PC-3 (cell line): ENCODE results near the gene SLC4A2. TPM values are rescaled to one million over a fixed set of nuclear protein-coding genes. Genes with fewer than 3 reads are reported as not detected.
A peak's percentile ranks its signal among the peaks of the same experiment; 100 is the strongest.

Source experiments
- ATAC-seq: fragments of 200-7000 bp; cut with Tn5 transposase; 2 replicates; pipeline ENCODE4 v1.9.1; 2020; ENCODE audit warnings: mild to moderate bottlenecking, moderate library complexity
- BruUV-seq: library from RNA; stranded (reverse); fragments of 400-500 nt; replicated peaks from 2 replicates; lab custom pipeline; 2021; lab: Mats Ljungman, UMichigan
- CTCF ChIA-PET: fragments of 300-600 bp; sonication (Branson Sonifier 250); formaldehyde crosslinking; loops from one replicate; lab custom pipeline; 2022; ENCODE audit warnings: antibody characterized with exemption; lab: Charles Lee
- POLR2A ChIA-PET: fragments of 300-600 bp; sonication (Branson Sonifier 250); formaldehyde crosslinking; loops from one replicate; lab custom pipeline; 2022; ENCODE audit warnings: antibody characterized with exemption; ENCODE audit not compliant: unreplicated experiment; lab: Charles Lee
- DNase-seq: peaks from one replicate; pipeline ENCODE4 v3.0.0-alpha.2; 2015
- H2AFZ ChIP-seq: fragments of 300-600 bp; sonication (generic); 2 replicates; pipeline ENCODE4 v1.6.0; 2016; ENCODE audit warnings: antibody characterized with exemption, low read length
- H3F3A ChIP-seq: fragments of 300-600 bp; sonication (generic); one replicate; pipeline ENCODE4 v1.6.0; 2017; ENCODE audit warnings: antibody characterized with exemption, low read length, control low read depth, mild to moderate bottlenecking; ENCODE audit not compliant: unreplicated experiment
- H3K27ac ChIP-seq: fragments of 300-600 bp; sonication (generic); 2 replicates; pipeline ENCODE4 v1.5.1; 2016; ENCODE audit warnings: mild to moderate bottlenecking, low read length
- H3K27me3 ChIP-seq: fragments of 300-600 bp; sonication (generic); 2 replicates; pipeline ENCODE4 v1.6.1; 2016; ENCODE audit warnings: low read length, mixed read lengths
- H3K36me3 ChIP-seq: fragments of 300-600 bp; sonication (generic); 2 replicates; pipeline ENCODE4 v1.6.1; 2016; ENCODE audit warnings: low read depth, mixed run types, low read length, mixed read lengths
- H3K4me1 ChIP-seq: fragments of 300-600 bp; sonication (generic); 2 replicates; pipeline ENCODE4 v1.5.1; 2016; ENCODE audit warnings: low read length; ENCODE audit not compliant: insufficient read depth
- H3K4me2 ChIP-seq: fragments of 300-600 bp; sonication (generic); 2 replicates; pipeline ENCODE4 v1.6.0; 2016; ENCODE audit warnings: low read length
- H3K4me3 ChIP-seq: fragments of 300-600 bp; sonication (generic); 2 replicates; pipeline ENCODE4 v1.5.1; 2016; ENCODE audit warnings: mild to moderate bottlenecking, low read length, mixed read lengths
- H3K79me2 ChIP-seq: fragments of 300-600 bp; sonication (generic); 2 replicates; pipeline ENCODE4 v1.6.1; 2017; ENCODE audit warnings: low read length, mixed read lengths
- H3K9ac ChIP-seq: fragments of 300-600 bp; sonication (generic); 2 replicates; pipeline ENCODE4 v1.6.0; 2016; ENCODE audit warnings: mild to moderate bottlenecking, low read length
- H3K9me2 ChIP-seq: fragments of 300-600 bp; sonication (generic); replicated peaks from 2 replicates; pipeline ENCODE4 v1.6.1; 2016; ENCODE audit warnings: mixed run types, low read length, mixed read lengths
- H3K9me3 ChIP-seq: fragments of 300-600 bp; sonication (generic); 2 replicates; pipeline ENCODE4 v1.6.1; 2016; ENCODE audit warnings: low read length, mixed read lengths
- H4K20me1 ChIP-seq: fragments of 300-600 bp; sonication (generic); 2 replicates; pipeline ENCODE4 v1.6.1; 2016; ENCODE audit warnings: low read length, mixed read lengths
- EZH2 ChIP-seq: fragments of 300-600 bp; sonication (generic); IDR thresholded peaks from one replicate; pipeline ENCODE4 v1.6.1; 2017; ENCODE audit warnings: antibody characterized with exemption, mild to moderate bottlenecking, low read length; ENCODE audit not compliant: unreplicated experiment
- EZH2phosphoT487 ChIP-seq: fragments of 300-600 bp; sonication (generic); IDR thresholded peaks from 2 replicates; pipeline ENCODE4 v1.6.1; 2018; ENCODE audit warnings: mild to moderate bottlenecking, antibody characterized with exemption, low read length, borderline replicate concordance
- intact Hi-C: fragments of 100-400 bp; cut with micrococcal nuclease; formaldehyde crosslinking; loops from 2 replicates; pipeline ENCODE4 v1.9.0; 2023
- total RNA-seq: library from RNA; depleted of rRNA; stranded (reverse); fragments of >200 nt; gene quantifications from 2 replicates; pipeline ENCODE4 v1.2.3, GENCODE V29; 2014
- TF ChIP-seq, protein P1 (sequence below): fragments of 300-600 bp; sonication (generic); conservative IDR thresholded peaks from 2 replicates; pipeline ENCODE4 v1.5.1; 2017; ENCODE audit warnings: antibody characterized with exemption, low read depth, mild to moderate bottlenecking, low read length

Gene SLC4A2
- total RNA-seq, 1 experiment from 2014 or later = 284 TPM

DNA sequence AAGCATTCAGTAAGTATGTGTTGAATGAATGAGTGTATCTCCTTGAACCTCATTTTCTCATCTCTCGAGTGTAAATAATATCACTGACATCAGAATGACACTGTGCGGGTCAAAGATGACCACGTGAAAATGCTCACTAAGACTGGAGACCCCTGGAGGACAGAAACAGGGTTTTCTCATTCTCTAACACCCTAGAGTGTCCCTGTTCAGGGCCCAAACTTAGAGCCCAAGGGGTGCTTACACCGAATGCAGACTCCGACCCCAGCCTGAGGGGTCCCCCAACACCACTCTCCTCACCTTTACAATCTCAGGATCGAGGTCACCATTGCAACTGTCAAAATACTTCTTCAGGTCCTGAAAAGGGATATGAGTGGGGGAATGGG is 3.1 kb upstream of the SLC4A2 start:
- ChIA-PET CTCF (no interaction called here), POLR2A (no interaction called here)
- no peak overlapping the region for H2AFZ ChIP-seq
- no peaks in the 10 kb centered on the region for H3K9me3 ChIP-seq
- no peak overlapping the region for H3K9ac ChIP-seq
- H3K9me2 ChIP-seq = no peaks in the 10 kb centered on the region
- H3K27me3 ChIP-seq = no peaks in the 10 kb centered on the region
- intact Hi-C loops = no loop called here
- H4K20me1 ChIP-seq = no peaks in the 10 kb centered on the region
- H3K4me1 ChIP-seq = peaks cover 27% of the 10 kb centered on the region
- no peaks in the 10 kb centered on the region for H3F3A ChIP-seq
- no TSS peak for BruUV-seq
- no peaks in the 10 kb centered on the region for H3K36me3 ChIP-seq
- TF ChIP-seq EZH2phosphoT487 (no peak), EZH2 (no peak)
- TF ChIP-seq, protein P1, sequence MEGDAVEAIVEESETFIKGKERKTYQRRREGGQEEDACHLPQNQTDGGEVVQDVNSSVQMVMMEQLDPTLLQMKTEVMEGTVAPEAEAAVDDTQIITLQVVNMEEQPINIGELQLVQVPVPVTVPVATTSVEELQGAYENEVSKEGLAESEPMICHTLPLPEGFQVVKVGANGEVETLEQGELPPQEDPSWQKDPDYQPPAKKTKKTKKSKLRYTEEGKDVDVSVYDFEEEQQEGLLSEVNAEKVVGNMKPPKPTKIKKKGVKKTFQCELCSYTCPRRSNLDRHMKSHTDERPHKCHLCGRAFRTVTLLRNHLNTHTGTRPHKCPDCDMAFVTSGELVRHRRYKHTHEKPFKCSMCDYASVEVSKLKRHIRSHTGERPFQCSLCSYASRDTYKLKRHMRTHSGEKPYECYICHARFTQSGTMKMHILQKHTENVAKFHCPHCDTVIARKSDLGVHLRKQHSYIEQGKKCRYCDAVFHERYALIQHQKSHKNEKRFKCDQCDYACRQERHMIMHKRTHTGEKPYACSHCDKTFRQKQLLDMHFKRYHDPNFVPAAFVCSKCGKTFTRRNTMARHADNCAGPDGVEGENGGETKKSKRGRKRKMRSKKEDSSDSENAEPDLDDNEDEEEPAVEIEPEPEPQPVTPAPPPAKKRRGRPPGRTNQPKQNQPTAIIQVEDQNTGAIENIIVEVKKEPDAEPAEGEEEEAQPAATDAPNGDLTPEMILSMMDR = no peak
- no peak for ATAC-seq
- peak overlapping the region; percentile 95 for H3K4me2 ChIP-seq
- DNase-seq = no peak
- peaks cover 18% of the 10 kb centered on the region for H3K79me2 ChIP-seq
- no peak overlapping the region for H3K27ac ChIP-seq
- no peak overlapping the region for H3K4me3 ChIP-seq

DNA sequence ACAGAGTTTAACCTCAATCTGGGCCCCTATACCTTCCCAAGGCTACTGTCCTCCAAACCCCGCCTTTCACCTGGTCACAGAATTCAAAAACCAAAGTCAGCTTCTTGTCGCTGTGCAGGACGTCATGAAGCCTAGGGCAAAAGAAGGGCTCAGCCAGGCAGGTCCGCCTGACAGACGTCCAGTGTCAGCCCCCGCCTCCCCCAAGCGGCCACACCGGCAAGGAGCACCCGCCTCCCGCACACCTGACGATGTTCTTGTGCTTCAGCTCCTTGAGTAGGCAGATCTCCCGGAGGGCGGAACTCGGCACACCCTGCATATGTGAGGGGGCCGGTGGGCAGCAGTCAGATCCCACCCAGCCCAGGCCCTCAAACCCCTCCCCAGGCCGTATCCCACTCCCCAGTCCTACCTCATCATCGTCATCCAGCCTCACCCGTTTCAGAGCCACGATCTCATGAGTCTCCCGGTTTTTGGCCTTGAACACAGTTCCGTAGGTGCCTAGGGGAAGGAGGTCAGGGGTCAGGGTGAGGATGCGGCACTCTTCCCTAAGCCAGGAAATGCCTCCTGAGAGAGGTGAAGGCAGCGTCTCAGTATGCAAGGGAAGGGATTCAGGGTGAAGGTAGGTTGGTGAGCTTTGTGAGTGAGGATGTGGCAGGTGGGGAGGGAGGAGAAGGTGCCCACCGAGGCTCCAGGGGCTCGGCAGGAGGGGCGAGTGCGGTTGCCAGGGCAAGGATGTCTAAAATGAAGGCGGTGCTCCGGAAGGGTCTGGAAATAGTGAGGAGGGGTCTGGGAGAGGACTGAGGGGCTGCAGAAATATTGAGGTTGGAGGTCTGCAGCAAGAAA is 2.5 kb upstream of the SLC4A2 start:
- Histone ChIP-seq H3K4me2 (peak overlapping the region; percentile 95), H4K20me1 (no peaks in the 10 kb centered on the region), H3K9me2 (no peaks in the 10 kb centered on the region), H3K79me2 (peaks cover 24% of the 10 kb centered on the region), H2AFZ (peak overlapping the region; percentile 78), H3K9ac (peak overlapping the region; percentile 63), H3K36me3 (no peaks in the 10 kb centered on the region), H3K27me3 (no peaks in the 10 kb centered on the region), H3K9me3 (no peaks in the 10 kb centered on the region), H3K27ac (no peak overlapping the region), H3F3A (no peaks in the 10 kb centered on the region), H3K4me1 (peaks cover 33% of the 10 kb centered on the region), H3K4me3 (peak overlapping the region; percentile 86)
- TF ChIP-seq EZH2 (no peak), EZH2phosphoT487 (no peak)
- TF ChIP-seq, protein P1 = no peak
- intact Hi-C loops = no loop called here
- BruUV-seq = no TSS peak
- ATAC-seq (no peak), DNase-seq (peak; percentile 20)
- ChIA-PET POLR2A (no interaction called here), CTCF (no interaction called here)

DNA sequence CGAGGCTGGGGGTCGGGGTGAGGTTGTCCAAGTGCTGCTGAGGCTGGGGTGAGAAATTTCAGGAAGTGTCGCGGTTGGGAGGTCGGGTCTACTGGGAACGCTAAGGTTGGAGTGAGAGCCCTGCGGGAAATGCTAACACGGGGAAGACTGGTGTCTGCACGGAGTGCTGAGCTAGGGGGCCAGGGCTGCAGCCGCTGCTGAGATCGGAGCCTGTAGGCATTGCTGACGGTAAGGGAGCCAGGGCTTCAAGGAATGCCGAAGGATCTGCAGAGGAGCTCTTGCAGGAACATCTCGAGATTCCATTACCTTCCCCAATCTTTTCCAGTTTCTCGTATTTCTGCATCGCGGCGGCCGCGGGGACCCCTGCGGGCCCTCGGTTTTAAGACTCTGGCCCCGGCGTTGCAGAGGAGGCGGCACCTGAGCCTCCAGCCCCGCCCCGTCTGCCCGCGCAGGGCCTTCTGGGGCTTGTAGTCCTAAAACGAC is 1.8 kb upstream of the SLC4A2 start, which contains the start of gene CDK5:
Gene CDK5 (minus strand): TSS at position 392 of the 483 bp plus-strand sequence. CDS start 49 bp downstream, at position 343.
- CTCF ChIA-PET = no interaction called here
- TF ChIP-seq EZH2phosphoT487 (no peak), EZH2 (no peak)
- TF ChIP-seq, protein P1 = no peak
- Histone ChIP-seq H3K9me3 (no peaks in the 10 kb centered on the region), H2AFZ (peak within 1 kb of the TSS; percentile 82), H3K9ac (peak within 1 kb of the TSS; percentile 89), H3K4me1 (peaks cover 40% of the 10 kb centered on the region), H4K20me1 (no peaks in the 10 kb centered on the region), H3K4me3 (peak within 1 kb of the TSS; percentile 86), H3K27ac (peak within 1 kb of the TSS; percentile 67), H3K4me2 (peak within 1 kb of the TSS; percentile 99), H3K27me3 (no peaks in the 10 kb centered on the region), H3K36me3 (no peaks in the 10 kb centered on the region), H3F3A (no peaks in the 10 kb centered on the region), H3K79me2 (peaks cover 27% of the 10 kb centered on the region), H3K9me2 (no peaks in the 10 kb centered on the region)
- intact Hi-C loops = no loop called here
- POLR2A ChIA-PET = no interaction called here
- DNase-seq = no peak
- peak; percentile 6 for ATAC-seq
- no TSS peak for BruUV-seq
